ENCODE measurements around the gene ZACN. TPM values are rescaled to one million over a fixed set of nuclear protein-coding genes. Genes with fewer than 3 reads are reported as not detected.

ZACN gene
- total RNA-seq, 2 donors from 2014 or later = not detected

DNA sequence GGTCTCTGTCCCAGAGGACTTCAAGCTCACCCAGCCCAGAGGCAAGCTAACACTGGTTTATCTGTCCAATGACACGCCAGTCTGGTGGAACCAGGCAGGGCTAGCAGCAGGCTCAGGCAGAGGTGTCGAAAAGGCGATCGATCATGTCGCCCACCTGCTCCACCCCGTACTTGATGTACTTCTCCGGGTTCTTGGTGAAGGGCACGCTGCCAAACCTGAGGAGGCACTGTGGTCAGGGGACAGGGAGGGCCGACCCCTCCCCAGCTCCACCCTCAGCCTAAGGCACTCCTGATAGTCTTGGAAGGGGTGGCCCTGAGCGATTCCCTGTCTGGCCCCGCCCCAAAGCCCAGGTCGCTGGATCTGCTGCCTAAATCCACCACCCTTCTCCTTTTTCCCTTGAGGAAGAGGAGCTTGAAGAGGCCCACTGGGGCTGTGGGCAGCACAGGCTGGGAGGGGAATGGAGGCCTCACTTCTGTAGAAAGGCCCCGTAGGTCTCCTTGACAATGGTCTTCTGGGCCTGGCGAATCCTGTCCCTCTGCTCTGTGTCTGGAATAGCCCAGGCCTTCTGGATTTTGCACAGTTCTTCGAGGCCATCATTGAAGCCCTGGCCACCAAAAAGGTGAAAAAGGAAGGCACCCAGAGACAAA lies 4.7 kb downstream of the ZACN start:
- DNase-seq (ENCODE audit: low spot score) = no peak
- no peak overlapping the region for H3K4me3 ChIP-seq
- no peaks in the 10 kb centered on the region for H3K9me3 ChIP-seq
- peaks cover 0 to 4% of the 10 kb centered on the region in 2 donors for H3K27me3 ChIP-seq
- H3K4me1 ChIP-seq = peaks cover 0 to 17% of the 10 kb centered on the region in 2 donors
- H3K27ac ChIP-seq = no peak overlapping the region
- TF ChIP-seq, protein P1, sequence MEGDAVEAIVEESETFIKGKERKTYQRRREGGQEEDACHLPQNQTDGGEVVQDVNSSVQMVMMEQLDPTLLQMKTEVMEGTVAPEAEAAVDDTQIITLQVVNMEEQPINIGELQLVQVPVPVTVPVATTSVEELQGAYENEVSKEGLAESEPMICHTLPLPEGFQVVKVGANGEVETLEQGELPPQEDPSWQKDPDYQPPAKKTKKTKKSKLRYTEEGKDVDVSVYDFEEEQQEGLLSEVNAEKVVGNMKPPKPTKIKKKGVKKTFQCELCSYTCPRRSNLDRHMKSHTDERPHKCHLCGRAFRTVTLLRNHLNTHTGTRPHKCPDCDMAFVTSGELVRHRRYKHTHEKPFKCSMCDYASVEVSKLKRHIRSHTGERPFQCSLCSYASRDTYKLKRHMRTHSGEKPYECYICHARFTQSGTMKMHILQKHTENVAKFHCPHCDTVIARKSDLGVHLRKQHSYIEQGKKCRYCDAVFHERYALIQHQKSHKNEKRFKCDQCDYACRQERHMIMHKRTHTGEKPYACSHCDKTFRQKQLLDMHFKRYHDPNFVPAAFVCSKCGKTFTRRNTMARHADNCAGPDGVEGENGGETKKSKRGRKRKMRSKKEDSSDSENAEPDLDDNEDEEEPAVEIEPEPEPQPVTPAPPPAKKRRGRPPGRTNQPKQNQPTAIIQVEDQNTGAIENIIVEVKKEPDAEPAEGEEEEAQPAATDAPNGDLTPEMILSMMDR (IDR thresholded peaks at IDR 0.05) = no peak
- H3K36me3 ChIP-seq = peaks cover 54% of the 10 kb centered on the region

DNA sequence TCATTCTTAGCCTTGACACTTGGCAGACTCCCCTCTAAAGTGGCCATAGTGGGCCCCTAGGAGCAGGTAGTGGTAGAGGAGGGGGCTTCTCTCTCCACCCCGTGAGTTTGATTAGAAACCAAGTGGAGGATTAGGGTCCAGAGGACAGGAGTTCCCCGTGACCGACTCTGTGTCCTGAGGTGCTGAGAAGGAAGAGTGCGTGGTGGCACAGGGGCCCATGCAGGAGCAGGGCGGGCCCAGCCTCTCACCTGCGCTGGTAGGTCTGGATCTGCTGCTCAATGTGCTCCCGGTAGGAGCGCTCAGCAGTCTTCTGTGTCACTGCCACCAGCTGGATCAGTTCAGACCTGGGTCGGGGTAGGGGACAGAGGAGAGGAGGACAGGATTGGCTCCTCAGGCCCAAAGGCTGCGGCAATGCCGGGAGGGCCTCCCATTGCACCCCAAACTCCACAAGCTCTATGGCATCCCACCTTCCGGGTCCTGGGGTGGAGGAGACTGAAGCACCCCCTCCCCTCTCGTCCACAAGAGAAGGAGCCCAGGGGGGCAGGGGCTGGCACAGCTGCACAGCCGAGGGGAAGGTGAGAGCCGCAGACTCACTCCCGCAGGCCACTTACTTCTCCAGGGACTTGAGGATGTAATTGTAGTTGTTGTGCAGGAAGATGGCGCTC lies 6.2 kb downstream of the ZACN start:
- no peak for DNase-seq (ENCODE audit: low spot score)
- no peaks in the 10 kb centered on the region for H3K27me3 ChIP-seq
- no peaks in the 10 kb centered on the region for H3K9me3 ChIP-seq
- peaks cover 0 to 14% of the 10 kb centered on the region in 2 donors for H3K4me1 ChIP-seq
- peaks cover 69% of the 10 kb centered on the region for H3K36me3 ChIP-seq
- H3K4me3 ChIP-seq = no peak overlapping the region
- H3K27ac ChIP-seq = no peak overlapping the region
- TF ChIP-seq, protein P1 (IDR thresholded peaks at IDR 0.05) = no peak

DNA sequence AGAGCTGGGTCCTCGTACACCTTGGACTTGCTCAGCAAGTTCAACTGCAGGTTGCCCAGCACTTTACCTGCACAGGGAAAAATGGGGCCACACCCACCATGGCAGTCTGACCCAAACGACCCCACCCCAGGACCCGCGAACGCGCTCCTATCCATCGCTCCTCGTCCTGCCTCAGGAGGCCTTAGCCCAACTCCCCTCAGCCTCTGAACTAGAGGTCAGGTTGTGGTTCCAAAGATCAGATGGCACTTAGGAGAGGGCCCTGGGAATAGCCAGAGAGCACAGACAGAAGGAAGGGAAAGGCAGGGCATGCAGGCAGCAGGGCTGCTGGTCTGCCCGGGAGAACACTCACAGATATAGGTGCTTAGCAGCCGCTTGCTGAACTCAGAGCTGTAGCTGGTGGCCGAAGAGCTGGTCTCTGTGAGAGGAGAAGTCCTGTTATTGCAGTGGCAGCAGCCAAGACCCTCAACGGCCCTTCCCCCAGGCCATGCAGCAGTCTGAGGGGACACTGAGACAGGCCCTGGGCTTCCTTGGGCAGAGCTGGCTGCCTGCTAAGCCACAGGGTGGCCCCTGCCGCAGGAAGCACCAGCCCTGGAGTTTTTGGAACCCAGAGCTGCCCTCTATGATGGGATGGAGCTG lies 6.9 kb downstream of the ZACN start:
- Histone ChIP-seq H3K9me3 (no peaks in the 10 kb centered on the region), H3K36me3 (peaks cover 76% of the 10 kb centered on the region), H3K4me1 (peaks cover 0 to 8% of the 10 kb centered on the region in 2 donors), H3K27ac (no peak overlapping the region), H3K4me3 (no peak overlapping the region), H3K27me3 (no peaks in the 10 kb centered on the region)
- TF ChIP-seq, protein P1 (IDR thresholded peaks at IDR 0.05) = no peak
- DNase-seq (ENCODE audit: low spot score) = no peak

DNA sequence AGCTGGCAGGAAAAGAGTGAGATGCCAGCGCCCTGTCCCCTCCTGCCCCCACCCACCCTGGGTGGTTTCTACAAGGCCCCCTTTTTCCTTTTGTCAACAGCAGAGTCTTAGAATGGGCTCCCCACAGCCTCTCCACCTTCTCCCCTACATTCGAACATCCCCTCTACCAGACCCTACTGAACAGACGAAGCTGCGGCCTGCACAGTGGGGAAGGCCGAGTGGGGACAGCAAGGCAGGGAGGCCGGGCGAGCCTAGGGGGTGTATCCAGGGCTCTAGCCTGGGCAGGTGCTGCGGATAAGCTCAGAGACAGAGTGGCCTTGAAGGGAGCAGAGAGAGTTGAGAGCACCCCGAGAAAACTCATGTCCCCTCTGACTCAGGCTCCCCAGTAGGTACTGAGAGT lies 7.4 kb downstream of the ZACN start:
- Histone ChIP-seq H3K36me3 (peaks cover 81% of the 10 kb centered on the region), H3K4me1 (peaks cover 0 to 8% of the 10 kb centered on the region in 2 donors), H3K27me3 (no peaks in the 10 kb centered on the region), H3K9me3 (no peaks in the 10 kb centered on the region), H3K4me3 (no peak overlapping the region), H3K27ac (no peak overlapping the region)
- TF ChIP-seq, protein P1 (IDR thresholded peaks at IDR 0.05) = no peak
- DNase-seq (ENCODE audit: low spot score) = no peak

DNA sequence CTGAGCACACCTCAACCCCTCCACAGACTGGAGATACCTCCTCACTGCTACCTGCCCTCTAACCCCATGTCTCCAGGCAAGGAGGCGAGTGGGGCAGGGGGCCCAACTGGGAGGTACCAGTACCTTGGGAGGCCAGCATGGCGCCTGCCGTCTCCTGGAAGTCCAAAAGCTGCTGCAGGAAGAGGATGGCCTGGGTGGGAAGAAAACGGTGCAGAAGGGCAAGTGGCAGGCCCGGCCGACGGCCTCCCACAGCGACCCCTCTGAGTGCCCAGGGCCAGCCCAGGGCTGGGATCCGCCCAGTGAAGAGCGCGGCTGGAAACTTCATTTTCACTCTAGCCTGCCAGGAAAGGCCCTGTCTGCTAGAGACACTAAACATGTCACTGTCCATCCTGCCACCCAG lies 8.5 kb downstream of the ZACN start:
- no peaks in the 10 kb centered on the region for H3K27me3 ChIP-seq
- H3K4me3 ChIP-seq = no peak overlapping the region
- peaks cover 0 to 8% of the 10 kb centered on the region in 2 donors for H3K4me1 ChIP-seq
- H3K9me3 ChIP-seq = no peaks in the 10 kb centered on the region
- H3K27ac ChIP-seq = no peak overlapping the region
- TF ChIP-seq, protein P1 (IDR thresholded peaks at IDR 0.05) = no peak
- H3K36me3 ChIP-seq = peaks cover 87% of the 10 kb centered on the region
- no peak for DNase-seq (ENCODE audit: low spot score)
